ENCODE results near the gene OPA1.

DNA sequence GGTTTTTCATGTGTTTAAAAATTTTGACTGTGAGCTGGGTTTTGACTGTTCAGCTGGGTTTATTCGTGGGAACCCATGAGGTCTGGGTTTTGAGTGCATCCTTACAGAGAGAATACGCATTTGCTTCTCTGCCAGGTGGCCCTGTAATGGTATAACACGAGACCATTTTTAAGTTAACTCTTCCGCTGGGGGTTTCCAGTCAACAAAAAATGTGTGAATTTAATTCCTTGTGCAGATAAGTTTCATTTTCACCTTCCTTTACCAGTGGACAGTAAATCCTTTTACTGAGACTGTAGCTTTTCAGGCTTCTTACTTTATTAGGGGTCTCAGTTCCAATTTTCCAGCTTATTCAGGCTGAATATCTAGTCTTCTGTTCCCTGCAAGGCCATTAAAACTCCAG lies 149.6 kb downstream of the OPA1 start:
- no peak for TF ChIP-seq NR2F2 (IDR thresholded peaks at IDR 0.05)
- TF ChIP-seq, protein P1, sequence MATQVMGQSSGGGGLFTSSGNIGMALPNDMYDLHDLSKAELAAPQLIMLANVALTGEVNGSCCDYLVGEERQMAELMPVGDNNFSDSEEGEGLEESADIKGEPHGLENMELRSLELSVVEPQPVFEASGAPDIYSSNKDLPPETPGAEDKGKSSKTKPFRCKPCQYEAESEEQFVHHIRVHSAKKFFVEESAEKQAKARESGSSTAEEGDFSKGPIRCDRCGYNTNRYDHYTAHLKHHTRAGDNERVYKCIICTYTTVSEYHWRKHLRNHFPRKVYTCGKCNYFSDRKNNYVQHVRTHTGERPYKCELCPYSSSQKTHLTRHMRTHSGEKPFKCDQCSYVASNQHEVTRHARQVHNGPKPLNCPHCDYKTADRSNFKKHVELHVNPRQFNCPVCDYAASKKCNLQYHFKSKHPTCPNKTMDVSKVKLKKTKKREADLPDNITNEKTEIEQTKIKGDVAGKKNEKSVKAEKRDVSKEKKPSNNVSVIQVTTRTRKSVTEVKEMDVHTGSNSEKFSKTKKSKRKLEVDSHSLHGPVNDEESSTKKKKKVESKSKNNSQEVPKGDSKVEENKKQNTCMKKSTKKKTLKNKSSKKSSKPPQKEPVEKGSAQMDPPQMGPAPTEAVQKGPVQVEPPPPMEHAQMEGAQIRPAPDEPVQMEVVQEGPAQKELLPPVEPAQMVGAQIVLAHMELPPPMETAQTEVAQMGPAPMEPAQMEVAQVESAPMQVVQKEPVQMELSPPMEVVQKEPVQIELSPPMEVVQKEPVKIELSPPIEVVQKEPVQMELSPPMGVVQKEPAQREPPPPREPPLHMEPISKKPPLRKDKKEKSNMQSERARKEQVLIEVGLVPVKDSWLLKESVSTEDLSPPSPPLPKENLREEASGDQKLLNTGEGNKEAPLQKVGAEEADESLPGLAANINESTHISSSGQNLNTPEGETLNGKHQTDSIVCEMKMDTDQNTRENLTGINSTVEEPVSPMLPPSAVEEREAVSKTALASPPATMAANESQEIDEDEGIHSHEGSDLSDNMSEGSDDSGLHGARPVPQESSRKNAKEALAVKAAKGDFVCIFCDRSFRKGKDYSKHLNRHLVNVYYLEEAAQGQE (IDR thresholded peaks at IDR 0.05): no peak
- no peak for TF ChIP-seq SP1 (IDR thresholded peaks at IDR 0.05)
- TF ChIP-seq RXRA (IDR thresholded peaks at IDR 0.05): no peak
- TF ChIP-seq, protein P2, sequence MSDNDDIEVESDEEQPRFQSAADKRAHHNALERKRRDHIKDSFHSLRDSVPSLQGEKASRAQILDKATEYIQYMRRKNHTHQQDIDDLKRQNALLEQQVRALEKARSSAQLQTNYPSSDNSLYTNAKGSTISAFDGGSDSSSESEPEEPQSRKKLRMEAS (IDR thresholded peaks at IDR 0.05): no peak
- TF ChIP-seq RAD21 (IDR thresholded peaks at IDR 0.05): no peak
- TF ChIP-seq, protein P3, sequence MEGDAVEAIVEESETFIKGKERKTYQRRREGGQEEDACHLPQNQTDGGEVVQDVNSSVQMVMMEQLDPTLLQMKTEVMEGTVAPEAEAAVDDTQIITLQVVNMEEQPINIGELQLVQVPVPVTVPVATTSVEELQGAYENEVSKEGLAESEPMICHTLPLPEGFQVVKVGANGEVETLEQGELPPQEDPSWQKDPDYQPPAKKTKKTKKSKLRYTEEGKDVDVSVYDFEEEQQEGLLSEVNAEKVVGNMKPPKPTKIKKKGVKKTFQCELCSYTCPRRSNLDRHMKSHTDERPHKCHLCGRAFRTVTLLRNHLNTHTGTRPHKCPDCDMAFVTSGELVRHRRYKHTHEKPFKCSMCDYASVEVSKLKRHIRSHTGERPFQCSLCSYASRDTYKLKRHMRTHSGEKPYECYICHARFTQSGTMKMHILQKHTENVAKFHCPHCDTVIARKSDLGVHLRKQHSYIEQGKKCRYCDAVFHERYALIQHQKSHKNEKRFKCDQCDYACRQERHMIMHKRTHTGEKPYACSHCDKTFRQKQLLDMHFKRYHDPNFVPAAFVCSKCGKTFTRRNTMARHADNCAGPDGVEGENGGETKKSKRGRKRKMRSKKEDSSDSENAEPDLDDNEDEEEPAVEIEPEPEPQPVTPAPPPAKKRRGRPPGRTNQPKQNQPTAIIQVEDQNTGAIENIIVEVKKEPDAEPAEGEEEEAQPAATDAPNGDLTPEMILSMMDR (IDR thresholded peaks at IDR 0.05; ENCODE audit: low read depth, low read length, missing input control): no peak
- TF ChIP-seq TAF1 (conservative IDR thresholded peaks at IDR 0.05): no peak
- no peak for TF ChIP-seq GABPA (IDR thresholded peaks at IDR 0.05 in 1 of 2, conservative IDR thresholded peaks at IDR 0.05 in 1 of 2)
- TF ChIP-seq EGR1 (IDR thresholded peaks at IDR 0.05; ENCODE audit: low read depth in 2 of 2): no peak
- TF ChIP-seq FOXA1 (IDR thresholded peaks at IDR 0.05): no peak
- TF ChIP-seq, protein P4, sequence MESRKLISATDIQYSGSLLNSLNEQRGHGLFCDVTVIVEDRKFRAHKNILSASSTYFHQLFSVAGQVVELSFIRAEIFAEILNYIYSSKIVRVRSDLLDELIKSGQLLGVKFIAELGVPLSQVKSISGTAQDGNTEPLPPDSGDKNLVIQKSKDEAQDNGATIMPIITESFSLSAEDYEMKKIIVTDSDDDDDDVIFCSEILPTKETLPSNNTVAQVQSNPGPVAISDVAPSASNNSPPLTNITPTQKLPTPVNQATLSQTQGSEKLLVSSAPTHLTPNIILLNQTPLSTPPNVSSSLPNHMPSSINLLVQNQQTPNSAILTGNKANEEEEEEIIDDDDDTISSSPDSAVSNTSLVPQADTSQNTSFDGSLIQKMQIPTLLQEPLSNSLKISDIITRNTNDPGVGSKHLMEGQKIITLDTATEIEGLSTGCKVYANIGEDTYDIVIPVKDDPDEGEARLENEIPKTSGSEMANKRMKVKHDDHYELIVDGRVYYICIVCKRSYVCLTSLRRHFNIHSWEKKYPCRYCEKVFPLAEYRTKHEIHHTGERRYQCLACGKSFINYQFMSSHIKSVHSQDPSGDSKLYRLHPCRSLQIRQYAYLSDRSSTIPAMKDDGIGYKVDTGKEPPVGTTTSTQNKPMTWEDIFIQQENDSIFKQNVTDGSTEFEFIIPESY (IDR thresholded peaks at IDR 0.05): no peak
- TF ChIP-seq YY1 (IDR thresholded peaks at IDR 0.05): no peak
- TF ChIP-seq JUND (IDR thresholded peaks at IDR 0.05): no peak
